ENCODE measurements around the gene PPP1R9B.

The PPP1R9B gene

GRCh38 chr17:50137042-50137441 is 13.4 kb downstream of the PPP1R9B start:
- H3K36me3 ChIP-seq = peaks cover 85 to 98% (median 91%) of the 10 kb centered on the region in 11 experiments
- no peaks in the 10 kb centered on the region for H3K9me3 ChIP-seq (replicated peaks in 1 of 11)
- no peak overlapping the region for H3K27ac ChIP-seq

GRCh38 chr17:50136096-50136687 is 14.3 kb downstream of the PPP1R9B start:
- Histone ChIP-seq H4K20me1 (peaks cover 80 to 100% (median 97%) of the 10 kb centered on the region in 11 experiments), H3K36me3 (peaks cover 77 to 92% (median 82%) of the 10 kb centered on the region in 11 experiments), H3K4me3 (no peak overlapping the region), H3K4me1 (peaks cover 13 to 36% (median 19%) of the 10 kb centered on the region in 10 experiments), H3K9ac (no peak overlapping the region), H3K9me3 (replicated peaks in 1 of 11) (no peaks in the 10 kb centered on the region), H3K27me3 (peaks cover 0 to 27% (median 20%) of the 10 kb centered on the region in 11 experiments; a peak in 21 of 22 replicates), H3K4me2 (no peak overlapping the region), H3K27ac (no peak overlapping the region)
- no peak for TF ChIP-seq Cebpa-rat (IDR thresholded peaks at IDR 0.05)

More at GRCh38 chr17:50137042-50137441, 13.4 kb downstream of the PPP1R9B start:
- peaks cover 0 to 19% (median 11%) of the 10 kb centered on the region in 11 experiments; a peak in 19 of 22 replicates for H3K27me3 ChIP-seq
- H3K4me3 ChIP-seq = no peak overlapping the region
- peaks cover 80 to 100% (median 97%) of the 10 kb centered on the region in 11 experiments for H4K20me1 ChIP-seq
- no peak for TF ChIP-seq Cebpa-rat (IDR thresholded peaks at IDR 0.05)
- H3K4me2 ChIP-seq = no peak overlapping the region
- H3K4me1 ChIP-seq = peaks cover 21 to 45% (median 27%) of the 10 kb centered on the region in 10 experiments
- no peak overlapping the region for H3K9ac ChIP-seq

DNA sequence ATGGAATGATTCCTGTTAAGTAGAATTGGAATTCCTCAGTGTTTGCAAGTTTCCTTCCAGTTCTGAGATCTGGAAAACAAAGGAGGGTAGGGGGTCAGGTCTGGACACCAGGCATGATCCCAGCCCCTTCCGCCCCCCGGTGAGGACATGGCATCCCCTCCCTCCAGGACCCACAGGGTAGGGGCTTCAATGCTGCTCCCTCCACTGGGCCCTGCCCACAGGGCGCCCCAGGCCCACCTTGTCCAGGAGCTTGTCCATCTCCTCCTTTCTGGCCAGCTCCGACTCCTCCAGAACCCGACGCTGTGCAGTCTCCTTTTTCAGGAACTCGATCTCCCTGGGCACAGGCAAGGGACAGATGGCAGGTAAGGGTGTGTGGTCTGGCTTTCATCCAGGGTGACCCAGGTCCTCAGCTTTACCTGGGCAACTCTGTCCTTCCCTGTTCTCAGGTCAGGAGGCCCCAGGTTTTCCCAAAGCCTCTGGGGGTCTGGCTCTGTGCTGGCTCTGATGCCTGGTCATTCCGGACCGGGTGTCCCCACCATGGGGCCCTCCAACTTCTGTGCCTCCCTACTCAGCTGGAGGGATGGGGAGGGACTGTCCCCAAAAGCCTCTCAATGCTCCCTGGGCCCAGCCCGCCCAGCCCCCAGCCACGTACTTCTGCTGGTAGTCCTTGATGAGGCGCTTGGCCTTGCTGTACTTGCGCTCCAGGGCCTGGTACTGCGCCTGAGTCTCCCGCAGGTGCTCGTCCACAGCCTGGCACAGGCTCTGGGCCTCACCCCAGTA is 15.0 kb downstream of the PPP1R9B start:
- Histone ChIP-seq H3K4me3 (no peak overlapping the region), H3K36me3 (peaks cover 70 to 85% (median 76%) of the 10 kb centered on the region in 11 experiments), H3K9ac (no peak overlapping the region)

DNA sequence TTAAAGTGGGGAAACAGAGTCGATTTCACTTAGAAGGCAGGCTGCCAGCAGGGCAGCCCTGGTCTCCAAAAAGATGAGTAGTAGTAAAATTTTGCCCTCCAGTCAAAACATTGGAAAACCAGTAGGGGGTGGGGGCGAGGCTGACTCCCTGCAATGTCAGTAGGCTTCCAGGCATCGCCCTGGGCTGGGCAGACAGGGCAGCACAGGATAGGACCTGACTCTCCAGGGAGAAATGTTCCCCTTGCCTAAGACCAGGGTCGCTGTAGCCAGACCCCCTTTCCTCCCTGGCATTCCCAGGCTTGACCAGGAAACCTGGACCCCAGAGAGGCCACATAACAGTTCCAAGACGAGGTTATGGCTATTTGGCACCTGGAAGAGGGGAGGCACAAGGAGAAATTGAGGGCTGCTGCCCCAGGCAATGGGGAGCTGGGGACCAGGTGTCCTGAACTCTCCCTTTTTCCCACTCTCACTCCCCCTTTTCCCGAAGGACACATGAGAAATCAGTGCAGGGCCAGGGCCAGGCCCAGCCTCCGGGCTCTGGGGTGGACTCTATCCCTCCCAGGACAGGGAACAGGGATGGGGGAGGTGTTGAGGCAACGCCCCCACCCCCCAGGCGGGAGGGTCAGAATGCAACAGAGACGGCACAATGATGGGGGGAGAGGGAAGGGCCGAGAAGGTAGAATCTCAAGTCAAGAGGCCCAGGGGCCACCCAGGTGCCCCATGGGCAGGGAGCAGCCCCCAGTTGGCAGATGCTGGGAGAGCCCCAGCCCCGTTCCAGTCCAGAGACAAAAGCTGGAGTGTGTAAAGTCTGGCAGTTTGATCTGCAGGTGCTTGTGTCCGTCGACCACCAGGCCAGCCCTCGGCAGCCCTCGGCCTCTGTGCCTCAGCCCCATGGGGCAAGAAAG is 16.0 kb downstream of the PPP1R9B start:
- no peak overlapping the region; a peak in 1 of 22 replicates for H3K9ac ChIP-seq
- H3K27ac ChIP-seq = no peak overlapping the region
- peaks cover 70 to 94% (median 86%) of the 10 kb centered on the region in 11 experiments for H4K20me1 ChIP-seq
- H3K36me3 ChIP-seq = peaks cover 61 to 76% (median 66%) of the 10 kb centered on the region in 11 experiments
- H3K27me3 ChIP-seq = peaks cover 13 to 44% (median 37%) of the 10 kb centered on the region in 11 experiments
- no peaks in the 10 kb centered on the region for H3K9me3 ChIP-seq (replicated peaks in 1 of 11)
- peaks cover 0 to 30% (median 9%) of the 10 kb centered on the region in 10 experiments; a peak in 18 of 20 replicates for H3K4me1 ChIP-seq
- H3K4me2 ChIP-seq = no peak overlapping the region
- TF ChIP-seq Cebpa-rat (IDR thresholded peaks at IDR 0.05) = no peak
- H3K4me3 ChIP-seq = no peak overlapping the region

More for the DNA sequence above, 15.0 kb downstream of the PPP1R9B start:
- no peak for TF ChIP-seq Cebpa-rat (IDR thresholded peaks at IDR 0.05)
- Histone ChIP-seq H3K4me1 (peaks cover 7 to 36% (median 13%) of the 10 kb centered on the region in 10 experiments), H3K27me3 (peaks cover 6 to 34% (median 27%) of the 10 kb centered on the region in 11 experiments), H3K9me3 (replicated peaks in 1 of 11) (no peaks in the 10 kb centered on the region), H3K27ac (no peak overlapping the region), H4K20me1 (peaks cover 80 to 100% (median 95%) of the 10 kb centered on the region in 11 experiments), H3K4me2 (no peak overlapping the region)

DNA sequence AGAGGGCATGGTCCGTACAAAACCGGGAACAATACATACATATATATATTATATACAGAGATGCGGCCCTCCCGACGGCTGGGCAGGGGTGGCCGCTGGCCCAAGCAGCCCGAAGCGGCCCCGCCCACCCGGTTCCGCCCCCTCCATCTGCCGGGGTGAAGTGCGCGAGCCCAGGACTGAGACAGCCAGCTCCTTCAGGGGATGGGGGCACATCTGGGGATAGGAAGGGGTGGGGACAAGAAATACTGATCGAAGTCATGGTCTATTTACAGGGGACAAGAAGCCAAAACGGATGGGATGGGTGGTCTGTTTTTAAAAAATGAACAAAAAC is 16.7 kb downstream of the PPP1R9B start:
- H4K20me1 ChIP-seq = peaks cover 67 to 90% (median 79%) of the 10 kb centered on the region in 11 experiments
- H3K9me3 ChIP-seq (replicated peaks in 1 of 11) = 0 out of 22 replicates have a peak, but pooled peaks cover 0 to under 1% (median 0%) of the 10 kb centered on the region in 11 experiments
- no peak for TF ChIP-seq Cebpa-rat (IDR thresholded peaks at IDR 0.05)
- no peak overlapping the region for H3K9ac ChIP-seq
- peaks cover 20 to 51% (median 44%) of the 10 kb centered on the region in 11 experiments for H3K27me3 ChIP-seq
- no peak overlapping the region for H3K4me3 ChIP-seq
- peaks cover 3 to 26% (median 12%) of the 10 kb centered on the region in 10 experiments for H3K4me1 ChIP-seq
- H3K4me2 ChIP-seq = no peak overlapping the region
- H3K36me3 ChIP-seq = peaks cover 54 to 69% (median 59%) of the 10 kb centered on the region in 11 experiments
- H3K27ac ChIP-seq = no peak overlapping the region

DNA sequence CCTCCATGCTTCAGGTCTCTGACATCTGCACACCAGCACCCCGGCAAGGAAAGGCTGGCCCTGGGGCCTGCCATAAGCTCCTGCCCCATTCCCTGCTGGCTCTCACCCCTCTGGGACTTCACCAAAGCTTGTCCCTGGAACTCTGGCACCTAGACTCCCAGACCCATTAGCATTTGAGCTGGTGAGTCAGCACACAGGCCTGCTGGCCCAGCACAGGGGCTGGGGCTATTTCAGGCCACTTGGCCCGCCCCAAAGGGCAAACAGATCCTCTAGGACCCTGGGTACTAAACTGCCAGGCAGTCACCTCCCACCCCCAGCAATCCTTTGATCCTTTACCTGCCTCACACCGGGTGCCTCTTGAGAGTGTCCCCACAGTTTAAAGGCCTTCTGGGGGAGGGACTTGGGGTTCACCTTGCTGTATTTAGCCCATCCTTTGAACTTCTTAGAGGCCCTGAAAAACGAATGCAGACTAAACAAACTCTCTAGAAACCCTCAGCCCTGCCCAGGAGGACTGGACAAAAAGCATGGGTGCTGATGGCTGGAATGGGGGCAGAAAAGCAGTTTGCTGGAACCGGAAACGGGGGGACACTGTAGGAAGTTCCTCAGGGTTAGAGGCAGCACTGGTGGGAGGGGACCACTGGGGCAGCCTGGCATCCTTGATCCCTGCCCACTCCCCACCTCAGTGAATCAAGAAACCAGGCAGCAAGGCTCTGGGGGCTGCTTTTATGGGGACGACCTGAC is 17.3 kb downstream of the PPP1R9B start:
- 0 out of 22 replicates have a peak, but pooled peaks cover 0 to 4% (median 0%) of the 10 kb centered on the region in 11 experiments for H3K9me3 ChIP-seq (replicated peaks in 1 of 11)
- H3K9ac ChIP-seq = 0 out of 22 replicates have a peak overlapping the region, but pooled peaks of 1 of the 11 experiments have one; percentile 7
- H3K4me2 ChIP-seq = no peak overlapping the region
- H3K36me3 ChIP-seq = peaks cover 48 to 64% (median 54%) of the 10 kb centered on the region in 11 experiments
- peaks cover 23 to 56% (median 50%) of the 10 kb centered on the region in 11 experiments for H3K27me3 ChIP-seq
- H3K4me3 ChIP-seq = no peak overlapping the region
- TF ChIP-seq Cebpa-rat (IDR thresholded peaks at IDR 0.05) = no peak
- H3K27ac ChIP-seq = no peak overlapping the region
- H4K20me1 ChIP-seq = peaks cover 67 to 89% (median 73%) of the 10 kb centered on the region in 11 experiments
- H3K4me1 ChIP-seq = peaks cover 8 to 31% (median 17%) of the 10 kb centered on the region in 10 experiments

GRCh38 chr17:50132104-50132794 is 18.2 kb downstream of the PPP1R9B start:
- Histone ChIP-seq H3K4me2 (no peak overlapping the region), H3K9me3 (replicated peaks in 1 of 11) (0 out of 22 replicates have a peak, but pooled peaks cover 0 to 4% (median 0%) of the 10 kb centered on the region in 11 experiments), H3K27me3 (peaks cover 23 to 64% (median 58%) of the 10 kb centered on the region in 11 experiments), H3K27ac (no peak overlapping the region), H3K36me3 (peaks cover 39 to 54% (median 44%) of the 10 kb centered on the region in 11 experiments), H3K4me3 (no peak overlapping the region), H4K20me1 (peaks cover 58 to 80% (median 64%) of the 10 kb centered on the region in 11 experiments), H3K9ac (no peak overlapping the region), H3K4me1 (peaks cover 17 to 35% (median 27%) of the 10 kb centered on the region in 10 experiments)
- no peak for TF ChIP-seq Cebpa-rat (IDR thresholded peaks at IDR 0.05)
